ENCODE measurements around the gene SPSB3.

GRCh38 chr16:1770328-1771187 is 11.8 kb downstream of the SPSB3 start:
- TF ChIP-seq, protein P1, sequence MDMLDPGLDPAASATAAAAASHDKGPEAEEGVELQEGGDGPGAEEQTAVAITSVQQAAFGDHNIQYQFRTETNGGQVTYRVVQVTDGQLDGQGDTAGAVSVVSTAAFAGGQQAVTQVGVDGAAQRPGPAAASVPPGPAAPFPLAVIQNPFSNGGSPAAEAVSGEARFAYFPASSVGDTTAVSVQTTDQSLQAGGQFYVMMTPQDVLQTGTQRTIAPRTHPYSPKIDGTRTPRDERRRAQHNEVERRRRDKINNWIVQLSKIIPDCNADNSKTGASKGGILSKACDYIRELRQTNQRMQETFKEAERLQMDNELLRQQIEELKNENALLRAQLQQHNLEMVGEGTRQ (CRISPR knock-in tag; IDR thresholded peaks at IDR 0.05) = no peak
- TF ChIP-seq MEF2A (IDR thresholded peaks at IDR 0.05; ENCODE audit: control insufficient read depth, low read depth, low read length) (no peak), ZNF174 (CRISPR knock-in tag; IDR thresholded peaks at IDR 0.05) (no peak), AFF4 (CRISPR knock-in tag; IDR thresholded peaks at IDR 0.05) (no peak), CTCF (IDR thresholded peaks at IDR 0.05 in 2 of 3, conservative IDR thresholded peaks at IDR 0.05 in 1 of 3; ENCODE audit: insufficient read depth in 2 of 3, low read depth in 1 of 3, low read length in 3 of 3) (no peak), ZNF232 (CRISPR knock-in tag; IDR thresholded peaks at IDR 0.05) (no peak), TCF3 (CRISPR knock-in tag; IDR thresholded peaks at IDR 0.05) (no peak), ZBTB7A (IDR thresholded peaks at IDR 0.05; ENCODE audit: borderline replicate concordance, control insufficient read depth, low read depth, low read length) (no peak), STAT6 (CRISPR knock-in tag; IDR thresholded peaks at IDR 0.05) (no peak)

Data from K562 (cell line).